ENCODE measurements around the gene NRIP2.

GRCh38 chr12:2791089-2791488 lies 43.7 kb downstream of the NRIP2 start:
- TF ChIP-seq YY1 (IDR thresholded peaks at IDR 0.05; ENCODE audit: insufficient read depth, insufficient read length) (no peak), ZNF274 (IDR thresholded peaks at IDR 0.05; ENCODE audit: low read depth, low read length) (no peak)

All from NT2/D1 (cell line).